Chondrocyte (in vitro differentiated cells): ENCODE results near the gene RAP1A. TPM values are rescaled to one million over a fixed set of nuclear protein-coding genes. Genes with fewer than 3 reads are reported as not detected.

ENCODE experiments used
- DNase-seq: peaks from one replicate; pipeline ENCODE4 v3.0.0; 2021; ENCODE audit warnings: mixed read lengths, low spot score
- H3K27ac Mint-ChIP-seq: one replicate; pipeline ENCODE4 v1.8.0; 2021; ENCODE audit warnings: mild to moderate bottlenecking, moderate library complexity, mixed read lengths; ENCODE audit not compliant: unreplicated experiment
- H3K27me3 Mint-ChIP-seq: 2 replicates; pipeline ENCODE4 v1.8.0; 2021; ENCODE audit warnings: low read depth, mixed read lengths
- H3K36me3 Mint-ChIP-seq: 2 replicates; pipeline ENCODE4 v1.8.0; 2021; ENCODE audit warnings: low read depth, mixed read lengths
- H3K4me1 Mint-ChIP-seq: 2 replicates; pipeline ENCODE4 v1.8.0; 2021; ENCODE audit warnings: low read depth, mild to moderate bottlenecking, mixed read lengths
- H3K4me3 Mint-ChIP-seq: one replicate; pipeline ENCODE4 v1.8.0; 2021; ENCODE audit warnings: mild to moderate bottlenecking, moderate library complexity, mixed read lengths; ENCODE audit not compliant: unreplicated experiment
- H3K9me3 Mint-ChIP-seq: 2 replicates; pipeline ENCODE4 v1.8.0; 2021; ENCODE audit warnings: low read depth, mixed read lengths
- CTCF ChIP-seq: fragments of 200-600 bp; sonication (generic); IDR thresholded peaks from 2 replicates; pipeline ENCODE4 v1.5.0; 2021; ENCODE audit warnings: antibody characterized with exemption, mild to moderate bottlenecking, moderate library complexity
- total RNA-seq: library from RNA; stranded (reverse); gene quantifications from 3 replicates; pipeline ENCODE4 v1.2.1, GENCODE V29; 2021

RAP1A gene
- total RNA-seq, 1 donor from 2014 or later = 60.5 TPM

GRCh38 chr1:111576547-111576946 lies 43.0 kb upstream of the RAP1A start:
- Mint-ChIP-seq H3K27me3 (no peaks in the 10 kb centered on the region), H3K36me3 (peaks cover 2% of the 10 kb centered on the region), H3K9me3 (no peaks in the 10 kb centered on the region), H3K4me3 (no peak overlapping the region), H3K27ac (no peak overlapping the region), H3K4me1 (no peaks in the 10 kb centered on the region)
- TF ChIP-seq CTCF = no peak
- DNase-seq = no peak

- H3K9me3 Mint-ChIP-seq = no peaks in the 10 kb centered on the region
- no peaks in the 10 kb centered on the region for H3K4me1 Mint-ChIP-seq
- H3K4me3 Mint-ChIP-seq = no peak overlapping the region
- no peaks in the 10 kb centered on the region for H3K27me3 Mint-ChIP-seq
- no peak for TF ChIP-seq CTCF
- no peak overlapping the region for H3K27ac Mint-ChIP-seq
- H3K36me3 Mint-ChIP-seq = peaks cover 2% of the 10 kb centered on the region
- DNase-seq = no peak
Observed at GRCh38 chr1:111577814-111578213, 41.8 kb upstream of the RAP1A start.

- Mint-ChIP-seq H3K27ac (no peak overlapping the region), H3K4me3 (no peak overlapping the region), H3K27me3 (peaks cover 3% of the 10 kb centered on the region), H3K9me3 (no peaks in the 10 kb centered on the region), H3K4me1 (no peaks in the 10 kb centered on the region), H3K36me3 (peaks cover 2% of the 10 kb centered on the region)
- no peak for TF ChIP-seq CTCF
- DNase-seq = no peak
Observed at GRCh38 chr1:111581166-111581565, 38.4 kb upstream of the RAP1A start.

- H3K27me3 Mint-ChIP-seq = peaks cover 3% of the 10 kb centered on the region
- H3K4me3 Mint-ChIP-seq = no peak overlapping the region
- H3K9me3 Mint-ChIP-seq = no peaks in the 10 kb centered on the region
- TF ChIP-seq CTCF = no peak
- no peak overlapping the region for H3K27ac Mint-ChIP-seq
- no peaks in the 10 kb centered on the region for H3K4me1 Mint-ChIP-seq
- H3K36me3 Mint-ChIP-seq = peaks cover 3% of the 10 kb centered on the region
- no peak for DNase-seq
Observed at GRCh38 chr1:111582016-111582415, 37.6 kb upstream of the RAP1A start.

GRCh38 chr1:111582644-111583618 lies 36.7 kb upstream of the RAP1A start:
- DNase-seq = no peak
- TF ChIP-seq CTCF = no peak
- H3K4me3 Mint-ChIP-seq = no peak overlapping the region
- peaks cover 3% of the 10 kb centered on the region for H3K36me3 Mint-ChIP-seq
- no peaks in the 10 kb centered on the region for H3K4me1 Mint-ChIP-seq
- H3K27me3 Mint-ChIP-seq = peaks cover 3% of the 10 kb centered on the region
- H3K27ac Mint-ChIP-seq = no peak overlapping the region
- H3K9me3 Mint-ChIP-seq = no peaks in the 10 kb centered on the region
